ENCODE data around the gene KIF3C.

DNA sequence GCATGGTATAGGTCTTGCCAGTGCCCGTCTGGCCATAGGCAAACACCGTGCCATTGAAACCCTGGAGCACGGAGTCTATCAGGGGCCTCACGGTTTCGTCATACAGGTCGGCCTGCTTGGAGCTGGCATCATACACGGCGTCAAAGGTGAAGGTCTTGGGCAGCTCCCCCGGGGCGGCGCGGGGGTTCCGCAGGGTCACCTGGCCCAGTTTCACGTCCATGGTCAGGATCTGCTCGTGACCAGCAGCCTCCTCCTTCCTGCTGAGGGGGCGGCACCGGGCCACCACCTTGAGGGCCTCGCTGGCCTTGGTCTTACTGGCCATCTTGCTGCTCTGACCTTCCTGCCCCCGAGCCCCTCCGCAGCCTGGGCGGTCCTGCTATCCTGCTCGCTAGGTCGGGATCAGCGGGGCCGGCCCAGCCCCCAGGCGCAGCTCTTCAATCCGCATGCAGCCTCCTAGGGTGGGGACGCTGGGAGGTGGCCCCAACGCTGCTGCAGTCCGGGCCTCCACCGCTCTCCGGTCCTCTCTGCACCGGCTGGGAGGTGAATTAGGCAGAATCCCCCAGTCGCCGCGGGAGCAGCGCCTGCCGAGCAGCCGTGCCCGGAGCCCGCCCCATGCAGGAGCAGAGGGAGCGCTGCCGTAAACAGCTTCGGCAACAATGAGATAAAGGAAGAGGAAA is 563 bp downstream of the KIF3C start:
- TF ChIP-seq, protein P1, sequence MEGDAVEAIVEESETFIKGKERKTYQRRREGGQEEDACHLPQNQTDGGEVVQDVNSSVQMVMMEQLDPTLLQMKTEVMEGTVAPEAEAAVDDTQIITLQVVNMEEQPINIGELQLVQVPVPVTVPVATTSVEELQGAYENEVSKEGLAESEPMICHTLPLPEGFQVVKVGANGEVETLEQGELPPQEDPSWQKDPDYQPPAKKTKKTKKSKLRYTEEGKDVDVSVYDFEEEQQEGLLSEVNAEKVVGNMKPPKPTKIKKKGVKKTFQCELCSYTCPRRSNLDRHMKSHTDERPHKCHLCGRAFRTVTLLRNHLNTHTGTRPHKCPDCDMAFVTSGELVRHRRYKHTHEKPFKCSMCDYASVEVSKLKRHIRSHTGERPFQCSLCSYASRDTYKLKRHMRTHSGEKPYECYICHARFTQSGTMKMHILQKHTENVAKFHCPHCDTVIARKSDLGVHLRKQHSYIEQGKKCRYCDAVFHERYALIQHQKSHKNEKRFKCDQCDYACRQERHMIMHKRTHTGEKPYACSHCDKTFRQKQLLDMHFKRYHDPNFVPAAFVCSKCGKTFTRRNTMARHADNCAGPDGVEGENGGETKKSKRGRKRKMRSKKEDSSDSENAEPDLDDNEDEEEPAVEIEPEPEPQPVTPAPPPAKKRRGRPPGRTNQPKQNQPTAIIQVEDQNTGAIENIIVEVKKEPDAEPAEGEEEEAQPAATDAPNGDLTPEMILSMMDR (IDR thresholded peaks at IDR 0.05) = no peak
- no peak for TF ChIP-seq POLR2AphosphoS5 (IDR thresholded peaks at IDR 0.05; ENCODE audit: low read depth, low read length)
- TF ChIP-seq, protein P2, sequence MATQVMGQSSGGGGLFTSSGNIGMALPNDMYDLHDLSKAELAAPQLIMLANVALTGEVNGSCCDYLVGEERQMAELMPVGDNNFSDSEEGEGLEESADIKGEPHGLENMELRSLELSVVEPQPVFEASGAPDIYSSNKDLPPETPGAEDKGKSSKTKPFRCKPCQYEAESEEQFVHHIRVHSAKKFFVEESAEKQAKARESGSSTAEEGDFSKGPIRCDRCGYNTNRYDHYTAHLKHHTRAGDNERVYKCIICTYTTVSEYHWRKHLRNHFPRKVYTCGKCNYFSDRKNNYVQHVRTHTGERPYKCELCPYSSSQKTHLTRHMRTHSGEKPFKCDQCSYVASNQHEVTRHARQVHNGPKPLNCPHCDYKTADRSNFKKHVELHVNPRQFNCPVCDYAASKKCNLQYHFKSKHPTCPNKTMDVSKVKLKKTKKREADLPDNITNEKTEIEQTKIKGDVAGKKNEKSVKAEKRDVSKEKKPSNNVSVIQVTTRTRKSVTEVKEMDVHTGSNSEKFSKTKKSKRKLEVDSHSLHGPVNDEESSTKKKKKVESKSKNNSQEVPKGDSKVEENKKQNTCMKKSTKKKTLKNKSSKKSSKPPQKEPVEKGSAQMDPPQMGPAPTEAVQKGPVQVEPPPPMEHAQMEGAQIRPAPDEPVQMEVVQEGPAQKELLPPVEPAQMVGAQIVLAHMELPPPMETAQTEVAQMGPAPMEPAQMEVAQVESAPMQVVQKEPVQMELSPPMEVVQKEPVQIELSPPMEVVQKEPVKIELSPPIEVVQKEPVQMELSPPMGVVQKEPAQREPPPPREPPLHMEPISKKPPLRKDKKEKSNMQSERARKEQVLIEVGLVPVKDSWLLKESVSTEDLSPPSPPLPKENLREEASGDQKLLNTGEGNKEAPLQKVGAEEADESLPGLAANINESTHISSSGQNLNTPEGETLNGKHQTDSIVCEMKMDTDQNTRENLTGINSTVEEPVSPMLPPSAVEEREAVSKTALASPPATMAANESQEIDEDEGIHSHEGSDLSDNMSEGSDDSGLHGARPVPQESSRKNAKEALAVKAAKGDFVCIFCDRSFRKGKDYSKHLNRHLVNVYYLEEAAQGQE (IDR thresholded peaks at IDR 0.05; ENCODE audit: insufficient read depth in 1 of 2, low read depth in 2 of 2, low read length in 1 of 2) = no peak

Data from Panc1 (cell line).